Activated B cell treated with CpG ODN at 0.5 μM for 24 hours (primary cell): ENCODE measurements around the gene ZDHHC1. TPM values are rescaled to one million over a fixed set of nuclear protein-coding genes. Genes with fewer than 3 reads are reported as not detected.

Source experiments
- ATAC-seq: fragments of 200-7000 bp; cut with Tn5 transposase; one replicate; pipeline ENCODE4 v1.10.0; 2021; ENCODE audit warnings: low read depth, mild to moderate bottlenecking, moderate library complexity
- CTCF ChIA-PET: fragments of 350-600 bp; sonication (Branson Sonifier 250); formaldehyde crosslinking; loops from one replicate; lab custom pipeline; 2021; ENCODE audit warnings: antibody characterized with exemption; lab: Charles Lee
- POLR2A ChIA-PET: fragments of 350-600 bp; sonication (Branson Sonifier 250); formaldehyde crosslinking; loops from one replicate; lab custom pipeline; 2021; ENCODE audit warnings: antibody characterized with exemption; lab: Charles Lee
- DNase-seq: peaks from one replicate; pipeline ENCODE4 v3.0.0; 2022
- H3K27ac Mint-ChIP-seq: one replicate; pipeline ENCODE4 v1.8.0; 2020; ENCODE audit warnings: mixed read lengths
- H3K27me3 Mint-ChIP-seq: one replicate; pipeline ENCODE4 v1.8.0; 2021; ENCODE audit warnings: mixed read lengths
- H3K36me3 Mint-ChIP-seq: one replicate; pipeline ENCODE4 v1.8.0; 2021; ENCODE audit warnings: low read depth, mixed read lengths
- H3K4me1 Mint-ChIP-seq: one replicate; pipeline ENCODE4 v1.8.0; 2021; ENCODE audit warnings: mixed read lengths
- H3K4me3 Mint-ChIP-seq: one replicate; pipeline ENCODE4 v1.8.0; 2020; ENCODE audit warnings: mild to moderate bottlenecking, mixed read lengths
- H3K9me3 Mint-ChIP-seq: one replicate; pipeline ENCODE4 v1.8.0; 2020; ENCODE audit warnings: mixed read lengths
- intact Hi-C: fragments of 100-400 bp; cut with micrococcal nuclease; formaldehyde crosslinking; loops from one replicate; pipeline ENCODE4 v1.15.1; 2024
- total RNA-seq: library from RNA; stranded (reverse); gene quantifications from 2 replicates; pipeline ENCODE4 v1.2.3, GENCODE V29; 2022
- TF ChIP-seq, protein P1 (sequence below): fragments of 200-600 bp; IDR thresholded peaks from one replicate; pipeline ENCODE4 v1.8.0; 2022; ENCODE audit warnings: antibody characterized with exemption, mild to moderate bottlenecking

The ZDHHC1 gene
- total RNA-seq, 1 donor from 2014 or later: 3.8 TPM

GRCh38 chr16:67441271-67441753, 25.0 kb upstream of the ZDHHC1 start:
- Mint-ChIP-seq H3K4me1 (peaks cover 10% of the 10 kb centered on the region), H3K36me3 (peaks cover 70% of the 10 kb centered on the region), H3K9me3 (no peaks in the 10 kb centered on the region), H3K4me3 (no peak overlapping the region), H3K27me3 (no peaks in the 10 kb centered on the region), H3K27ac (no peak overlapping the region)
- ChIA-PET CTCF (interaction anchor here (1.0 kb wide), 1 partner anchor 14 kb away, joined by 3 read pairs; no protein-coding TSS in a partner anchor), POLR2A (no interaction called here)
- DNase-seq (no peak), ATAC-seq (no peak)
- intact Hi-C loops: no loop called here
- TF ChIP-seq, protein P1, sequence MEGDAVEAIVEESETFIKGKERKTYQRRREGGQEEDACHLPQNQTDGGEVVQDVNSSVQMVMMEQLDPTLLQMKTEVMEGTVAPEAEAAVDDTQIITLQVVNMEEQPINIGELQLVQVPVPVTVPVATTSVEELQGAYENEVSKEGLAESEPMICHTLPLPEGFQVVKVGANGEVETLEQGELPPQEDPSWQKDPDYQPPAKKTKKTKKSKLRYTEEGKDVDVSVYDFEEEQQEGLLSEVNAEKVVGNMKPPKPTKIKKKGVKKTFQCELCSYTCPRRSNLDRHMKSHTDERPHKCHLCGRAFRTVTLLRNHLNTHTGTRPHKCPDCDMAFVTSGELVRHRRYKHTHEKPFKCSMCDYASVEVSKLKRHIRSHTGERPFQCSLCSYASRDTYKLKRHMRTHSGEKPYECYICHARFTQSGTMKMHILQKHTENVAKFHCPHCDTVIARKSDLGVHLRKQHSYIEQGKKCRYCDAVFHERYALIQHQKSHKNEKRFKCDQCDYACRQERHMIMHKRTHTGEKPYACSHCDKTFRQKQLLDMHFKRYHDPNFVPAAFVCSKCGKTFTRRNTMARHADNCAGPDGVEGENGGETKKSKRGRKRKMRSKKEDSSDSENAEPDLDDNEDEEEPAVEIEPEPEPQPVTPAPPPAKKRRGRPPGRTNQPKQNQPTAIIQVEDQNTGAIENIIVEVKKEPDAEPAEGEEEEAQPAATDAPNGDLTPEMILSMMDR: no peak

DNA sequence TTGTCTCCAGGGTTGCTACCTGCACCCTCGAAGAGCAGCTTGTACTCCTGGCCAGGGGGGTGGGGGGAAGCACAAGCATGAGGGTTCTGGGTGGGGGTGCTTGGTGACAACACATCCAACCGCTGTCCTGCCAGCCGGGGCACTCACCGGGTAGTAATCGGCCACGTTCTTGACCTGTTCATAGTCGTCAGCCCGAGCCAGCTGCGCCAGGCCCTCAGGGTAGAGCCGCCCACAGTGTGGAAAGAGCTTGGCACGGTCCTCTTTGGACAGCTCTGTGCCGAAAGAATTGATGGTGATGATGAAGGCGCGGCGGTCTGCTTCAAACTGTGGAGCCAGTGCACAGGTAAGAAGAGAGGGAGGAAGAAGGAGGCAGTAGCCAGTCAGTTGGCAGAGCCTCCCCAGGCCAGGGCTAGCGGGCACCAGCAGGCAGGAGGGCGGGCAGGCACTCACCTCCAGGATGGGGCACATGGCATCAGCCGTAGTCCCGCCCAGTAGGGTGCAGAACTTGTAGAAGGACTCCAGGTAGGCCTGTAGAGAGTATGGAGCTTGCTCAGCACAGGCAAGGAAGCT, 22.6 kb upstream of the ZDHHC1 start:
- ChIA-PET POLR2A (interaction anchor here (0.5 kb wide), 1 partner anchor 646 kb away, joined by 5 read pairs; the partner anchor contains the start of gene NFATC3), CTCF (interaction anchor here (1.2 to 1.7 kb wide), 2 partner anchors 11 to 12 kb away, joined by 4 to 6 read pairs; no protein-coding TSS in a partner anchor)
- no peak for ATAC-seq

DNA sequence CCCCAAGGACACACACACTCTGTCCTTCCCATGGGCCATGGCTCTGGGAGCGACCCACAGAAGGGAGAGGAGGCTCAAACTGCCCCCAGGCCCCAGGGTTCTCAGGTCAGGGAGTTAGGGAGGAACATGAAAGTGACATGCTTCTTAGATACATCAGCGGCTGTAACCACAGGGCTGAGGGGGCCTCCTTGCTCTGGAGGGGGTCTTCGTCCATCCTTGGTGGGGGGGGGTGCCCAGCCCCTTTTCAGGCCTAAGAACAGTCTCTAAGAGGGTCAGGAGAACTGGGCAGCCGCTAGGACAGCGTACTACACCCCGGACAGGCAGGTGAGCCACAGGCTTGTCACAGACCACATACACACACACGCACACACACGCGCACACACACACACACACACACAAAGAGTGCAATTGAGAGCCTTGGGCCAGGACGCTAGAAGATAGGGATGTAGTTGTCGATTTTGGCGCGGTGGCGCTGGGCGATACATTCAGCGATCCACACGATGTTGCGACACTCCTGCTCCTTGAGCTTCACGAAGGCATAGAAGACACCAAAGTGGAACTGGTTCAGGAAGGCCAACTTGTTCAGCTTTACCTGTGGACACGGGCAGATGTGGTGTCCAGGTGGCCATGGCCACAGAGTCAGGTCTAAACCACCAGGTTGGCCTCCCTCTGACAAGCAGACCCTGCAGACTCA, 22.0 kb upstream of the ZDHHC1 start:
- TF ChIP-seq, protein P1: no peak
- H3K4me1 Mint-ChIP-seq: peaks cover 32% of the 10 kb centered on the region
- peaks cover 58% of the 10 kb centered on the region for H3K36me3 Mint-ChIP-seq
- ATAC-seq (no peak), DNase-seq (no peak)
- intact Hi-C loops: no loop called here
- POLR2A ChIA-PET: interaction anchor here (0.5 kb wide), 1 partner anchor 647 kb away, joined by 5 read pairs; the partner anchor contains the start of gene NFATC3
- no peak overlapping the region for H3K4me3 Mint-ChIP-seq
- H3K9me3 Mint-ChIP-seq: no peaks in the 10 kb centered on the region
- H3K27ac Mint-ChIP-seq: no peak overlapping the region
- H3K27me3 Mint-ChIP-seq: no peaks in the 10 kb centered on the region
- CTCF ChIA-PET: interaction anchor here (1.2 to 1.7 kb wide), 2 partner anchors 10 to 11 kb away, joined by 4 to 6 read pairs; no protein-coding TSS in a partner anchor

More for the DNA sequence above, 22.6 kb upstream of the ZDHHC1 start:
- intact Hi-C loops: no loop called here
- Mint-ChIP-seq H3K9me3 (no peaks in the 10 kb centered on the region), H3K27me3 (no peaks in the 10 kb centered on the region), H3K36me3 (peaks cover 60% of the 10 kb centered on the region), H3K27ac (no peak overlapping the region), H3K4me1 (peaks cover 29% of the 10 kb centered on the region), H3K4me3 (no peak overlapping the region)
- TF ChIP-seq, protein P1: no peak
- no peak for DNase-seq

- DNase-seq: no peak
- peaks cover 1% of the 10 kb centered on the region for H3K27me3 Mint-ChIP-seq
- intact Hi-C loops: no loop called here
- TF ChIP-seq, protein P1: no peak
- peaks cover 56% of the 10 kb centered on the region for H3K36me3 Mint-ChIP-seq
- ATAC-seq: no peak
- H3K9me3 Mint-ChIP-seq: no peaks in the 10 kb centered on the region
- H3K27ac Mint-ChIP-seq: no peak overlapping the region
- ChIA-PET POLR2A (no interaction called here), CTCF (interaction anchor here (1.7 kb wide), 1 partner anchor 9 kb away, joined by 6 read pairs; no protein-coding TSS in a partner anchor)
- peaks cover 37% of the 10 kb centered on the region for H3K4me1 Mint-ChIP-seq
- H3K4me3 Mint-ChIP-seq: no peak overlapping the region
Measured at GRCh38 chr16:67437513-67437912, 21.2 kb upstream of the ZDHHC1 start.

- intact Hi-C loops: no loop called here
- ATAC-seq: no peak
- H3K9me3 Mint-ChIP-seq: no peaks in the 10 kb centered on the region
- no peak overlapping the region for H3K27ac Mint-ChIP-seq
- peaks cover 4% of the 10 kb centered on the region for H3K27me3 Mint-ChIP-seq
- DNase-seq: no peak
- TF ChIP-seq, protein P1: no peak
- CTCF ChIA-PET: no interaction called here
- H3K36me3 Mint-ChIP-seq: peaks cover 51% of the 10 kb centered on the region
- POLR2A ChIA-PET: no interaction called here
- peaks cover 43% of the 10 kb centered on the region for H3K4me1 Mint-ChIP-seq
- no peak overlapping the region for H3K4me3 Mint-ChIP-seq
Measured at GRCh38 chr16:67436640-67437193, 20.4 kb upstream of the ZDHHC1 start.
